SK-N-SH treated with all-trans-retinoic acid at 6 μM for 48 hours (cell line): ENCODE measurements around the gene SIRT6.

ENCODE experiments used
- ATAC-seq: fragments of 200-7000 bp; cut with Tn5 transposase; 3 replicates; pipeline ENCODE4 v1.9.1; 2020; ENCODE audit warnings: mild to moderate bottlenecking, moderate library complexity
- BACH2 ChIP-seq: fragments of 250-450 bp; sonication (Bioruptor Pico); IDR thresholded peaks from 2 replicates; pipeline ENCODE4 v1.9.0; 2021; ENCODE audit warnings: mild to moderate bottlenecking, borderline replicate concordance
- CREB5 ChIP-seq: fragments of 250-450 bp; sonication (Bioruptor Pico); IDR thresholded peaks from 2 replicates; pipeline ENCODE4 v1.5.1; 2020; ENCODE audit warnings: low read depth, mild to moderate bottlenecking, moderate library complexity
- CSDC2 ChIP-seq: fragments of 250-450 bp; sonication (Bioruptor Pico); IDR thresholded peaks from 2 replicates; pipeline ENCODE4 v1.5.0; 2020; ENCODE audit warnings: mild to moderate bottlenecking, moderate library complexity
- CSRNP3 ChIP-seq: fragments of 250-450 bp; sonication (Bioruptor Pico); IDR thresholded peaks from 2 replicates; pipeline ENCODE4 v1.5.1; 2021; ENCODE audit warnings: mild to moderate bottlenecking, moderate library complexity
- ESRRG ChIP-seq: fragments of 250-450 bp; sonication (Bioruptor Pico); IDR thresholded peaks from 2 replicates; pipeline ENCODE4 v1.6.1; 2021; ENCODE audit warnings: mild to moderate bottlenecking
- GLIS3 ChIP-seq: fragments of 250-450 bp; sonication (Bioruptor Pico); IDR thresholded peaks from 2 replicates; pipeline ENCODE4 v1.5.0; 2020; ENCODE audit warnings: mild to moderate bottlenecking, moderate library complexity
- ISL1 ChIP-seq: fragments of 250-450 bp; sonication (Bioruptor Pico); IDR thresholded peaks from 2 replicates; pipeline ENCODE4 v2.1.2; 2022; ENCODE audit warnings: mild to moderate bottlenecking, moderate library complexity
- OSR1 ChIP-seq: fragments of 250-450 bp; sonication (Bioruptor Pico); IDR thresholded peaks from 2 replicates; pipeline ENCODE4 v1.8.0; 2022; ENCODE audit warnings: moderate library complexity, mild to moderate bottlenecking, inconsistent platforms
- PATZ1 ChIP-seq: fragments of 250-450 bp; sonication (Bioruptor Pico); IDR thresholded peaks from 2 replicates; pipeline ENCODE4 v1.8.0; 2020; ENCODE audit warnings: mild to moderate bottlenecking, moderate library complexity, borderline replicate concordance
- POU6F1 ChIP-seq: fragments of 250-450 bp; sonication (Bioruptor Pico); IDR thresholded peaks from 2 replicates; pipeline ENCODE4 v1.8.0; 2021; ENCODE audit warnings: low read depth, mild to moderate bottlenecking, moderate library complexity, borderline replicate concordance
- PPARA ChIP-seq: fragments of 250-450 bp; sonication (Bioruptor Pico); IDR thresholded peaks from 2 replicates; pipeline ENCODE4 v1.5.0; 2020; ENCODE audit warnings: mild to moderate bottlenecking, borderline replicate concordance
- SNAI2 ChIP-seq: fragments of 250-450 bp; sonication (Bioruptor Pico); IDR thresholded peaks from 2 replicates; pipeline ENCODE4 v1.5.0; 2020; ENCODE audit warnings: mild to moderate bottlenecking, moderate library complexity
- TCF4 ChIP-seq: fragments of 250-450 bp; sonication (Bioruptor Pico); IDR thresholded peaks from 2 replicates; pipeline ENCODE4 v1.8.0; 2021; ENCODE audit warnings: mild to moderate bottlenecking, moderate library complexity, borderline replicate concordance
- TOX ChIP-seq: fragments of 250-450 bp; sonication (Bioruptor Pico); IDR thresholded peaks from 2 replicates; pipeline ENCODE4 v1.8.0; 2021; ENCODE audit warnings: mild to moderate bottlenecking, moderate library complexity, borderline replicate concordance
- TSHZ2 ChIP-seq: fragments of 250-450 bp; sonication (Bioruptor Pico); IDR thresholded peaks from 2 replicates; pipeline ENCODE4 v1.5.0; 2020; ENCODE audit warnings: mild to moderate bottlenecking, moderate library complexity
- ZC3H10 ChIP-seq: fragments of 250-450 bp; sonication (Bioruptor Pico); IDR thresholded peaks from 2 replicates; pipeline ENCODE4 v1.5.1; 2021; ENCODE audit warnings: mild to moderate bottlenecking, moderate library complexity
- ZFP3 ChIP-seq: fragments of 250-450 bp; sonication (Bioruptor Pico); IDR thresholded peaks from 2 replicates; pipeline ENCODE4 v1.5.0; 2020; ENCODE audit warnings: mild to moderate bottlenecking, moderate library complexity
- ZFP30 ChIP-seq: fragments of 450-650 bp; formaldehyde crosslinking; IDR thresholded peaks from 2 replicates; pipeline ENCODE4 v1.5.0; 2022; ENCODE audit warnings: mild to moderate bottlenecking, moderate library complexity
- ZNF565 ChIP-seq: fragments of 450-650 bp; formaldehyde crosslinking; conservative IDR thresholded peaks from 2 replicates; pipeline ENCODE4 v1.5.0; 2020; ENCODE audit warnings: low read depth, mild to moderate bottlenecking, moderate library complexity
- ZNF70 ChIP-seq: fragments of 450-650 bp; formaldehyde crosslinking; IDR thresholded peaks from 2 replicates; pipeline ENCODE4 v1.5.0; 2020; ENCODE audit warnings: mild to moderate bottlenecking, moderate library complexity
- ZNF8 ChIP-seq: fragments of 450-650 bp; formaldehyde crosslinking; IDR thresholded peaks from 2 replicates; pipeline ENCODE4 v1.5.0; 2020; ENCODE audit warnings: mild to moderate bottlenecking, moderate library complexity

SIRT6 gene

GRCh38 chr19:4229179-4229931 is 47.0 kb upstream of the SIRT6 start, which contains the start of gene EBI3 (continued):
- TF ChIP-seq POU6F1 (CRISPR knock-in tag): no peak
- TF ChIP-seq GLIS3 (CRISPR knock-in tag): no peak
- TF ChIP-seq ESRRG (CRISPR knock-in tag): no peak
- TF ChIP-seq SNAI2: no peak
- TF ChIP-seq CSRNP3: no peak
- TF ChIP-seq, all 23 proteins: peak for 0

GRCh38 chr19:4228765-4229178 is 46.4 kb upstream of the SIRT6 start:
- no peak for TF ChIP-seq TOX (CRISPR knock-in tag)
- no peak for TF ChIP-seq ZNF70 (CRISPR knock-in tag)
- TF ChIP-seq SNAI2: no peak
- no peak for TF ChIP-seq ZC3H10 (CRISPR knock-in tag)
- TF ChIP-seq PATZ1 (CRISPR knock-in tag): no peak
- TF ChIP-seq OSR1 (CRISPR knock-in tag): no peak
- TF ChIP-seq ZFP30 (CRISPR knock-in tag): no peak
- no peak for TF ChIP-seq PPARA (CRISPR knock-in tag)
- no peak for TF ChIP-seq CSDC2
- no peak for TF ChIP-seq GLIS3 (CRISPR knock-in tag)
- no peak for TF ChIP-seq CREB5 (CRISPR knock-in tag)
- no peak for TF ChIP-seq ZNF565 (CRISPR knock-in tag)
- no peak for TF ChIP-seq ZNF8 (CRISPR knock-in tag)
- no peak for TF ChIP-seq ZFP3 (CRISPR knock-in tag)
- TF ChIP-seq, all 23 proteins: peak for 0
- no peak for ATAC-seq

- TF ChIP-seq CSRNP3: no peak
- TF ChIP-seq OSR1 (CRISPR knock-in tag): no peak
- TF ChIP-seq BACH2 (CRISPR knock-in tag): no peak
- TF ChIP-seq GLIS3 (CRISPR knock-in tag): no peak
- TF ChIP-seq POU6F1 (CRISPR knock-in tag): no peak
- TF ChIP-seq SNAI2: no peak
- no peak for TF ChIP-seq ZNF565 (CRISPR knock-in tag)
- no peak for TF ChIP-seq ESRRG (CRISPR knock-in tag)
- no peak for TF ChIP-seq CREB5 (CRISPR knock-in tag)
- TF ChIP-seq ZFP3 (CRISPR knock-in tag): no peak
- TF ChIP-seq TSHZ2 (CRISPR knock-in tag): no peak
- TF ChIP-seq ZC3H10 (CRISPR knock-in tag): no peak
- TF ChIP-seq TCF4 (CRISPR knock-in tag): no peak
- no peak for TF ChIP-seq ISL1 (CRISPR knock-in tag)
- TF ChIP-seq, all 23 proteins: peak for 0
- ATAC-seq: no peak
Measured at GRCh38 chr19:4227771-4228170, 45.4 kb upstream of the SIRT6 start.
